ENCODE results near the gene LRIT1.

Gene LRIT1

DNA sequence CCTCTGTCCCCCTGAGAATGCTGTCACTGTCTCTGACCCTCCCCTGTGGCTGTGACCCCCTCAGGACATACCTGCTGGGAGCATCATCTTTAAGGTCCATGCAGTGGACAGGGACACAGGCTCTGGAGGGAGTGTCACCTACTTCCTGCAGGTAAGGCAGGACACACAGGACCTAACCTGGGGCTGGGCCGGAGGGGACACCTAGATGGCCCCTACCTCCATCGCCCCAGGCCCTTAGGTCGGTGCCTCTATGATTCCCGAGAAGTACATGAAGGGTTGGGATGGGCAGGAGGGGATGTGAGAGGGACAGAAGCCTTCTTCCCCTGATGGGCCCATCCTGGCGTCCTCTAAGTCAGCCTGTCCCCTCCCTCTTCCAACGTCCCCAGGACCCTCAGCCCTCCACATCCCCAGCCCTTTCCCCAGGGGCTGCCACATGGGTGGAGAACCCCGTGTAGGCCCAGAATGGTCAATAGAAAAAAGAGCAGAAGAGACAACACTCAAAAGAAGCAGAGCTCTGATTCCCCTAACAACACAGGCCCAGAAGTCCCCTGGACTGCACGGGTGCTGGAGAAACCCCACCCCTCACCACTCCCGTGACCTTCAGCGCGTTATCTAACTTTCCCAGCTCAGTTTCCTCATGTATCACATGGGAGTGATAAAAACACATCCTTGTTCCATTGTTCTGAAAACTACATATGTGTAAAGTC, 40.7 kb downstream of the LRIT1 start:
- intact Hi-C loops (cut with DNase I) = no loop called here
- no peak for DNase-seq

DNA sequence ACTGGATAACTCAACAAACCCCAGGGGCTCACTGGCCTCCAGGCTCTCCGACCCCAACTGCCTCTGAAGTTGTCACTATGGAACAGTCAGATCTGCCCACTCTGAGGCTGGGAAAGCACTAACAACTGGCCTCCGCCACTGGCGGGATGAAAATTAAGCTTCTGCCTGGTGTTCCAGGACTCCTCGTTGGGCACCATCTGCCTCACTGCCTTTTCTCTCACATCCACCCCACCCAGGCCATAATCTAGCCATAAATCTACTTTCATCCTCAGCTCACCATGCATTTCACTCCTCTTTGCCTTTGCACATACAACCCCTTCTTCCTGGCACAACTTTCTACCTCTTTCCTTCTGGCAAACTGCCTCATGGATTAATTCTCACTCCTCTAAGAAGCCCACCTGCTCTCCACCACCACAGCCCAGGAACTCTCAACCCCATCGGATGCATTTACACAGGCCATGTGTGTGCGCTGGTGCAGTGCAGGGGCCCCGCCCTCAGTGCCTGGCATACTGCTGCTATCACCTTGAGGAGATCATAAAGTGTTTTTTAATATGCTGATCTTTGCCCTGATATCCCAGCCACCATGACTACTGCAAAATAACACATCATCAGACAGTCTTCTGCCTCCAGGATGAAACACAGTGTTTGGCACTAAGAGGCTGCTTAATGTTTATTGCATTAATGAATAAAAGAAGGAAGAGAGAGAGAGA, 43.0 kb downstream of the LRIT1 start:
- intact Hi-C loops (cut with DNase I) = no loop called here
- no peak for DNase-seq

DNA sequence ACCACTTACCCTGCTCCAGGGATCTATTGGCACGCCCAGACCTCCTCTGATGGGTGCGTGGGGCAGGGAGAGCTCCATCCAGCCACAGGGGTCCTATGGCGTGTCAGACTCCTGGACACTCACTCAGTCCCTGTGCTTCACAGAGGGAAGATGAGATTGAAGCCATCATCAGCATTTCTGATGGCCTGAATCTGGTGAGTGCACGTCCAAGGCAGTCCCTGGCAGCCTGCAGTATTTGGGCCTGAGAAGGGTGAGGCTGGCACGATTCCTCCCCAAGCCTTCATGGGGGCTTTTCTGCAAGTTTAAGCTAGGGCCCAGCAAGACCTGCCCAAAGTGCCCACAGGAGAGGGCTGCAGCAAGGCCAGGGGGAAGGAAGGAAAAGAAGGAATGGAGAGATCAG, 43.7 kb downstream of the LRIT1 start:
- intact Hi-C loops (cut with DNase I) = no loop called here
- no peak for DNase-seq

DNA sequence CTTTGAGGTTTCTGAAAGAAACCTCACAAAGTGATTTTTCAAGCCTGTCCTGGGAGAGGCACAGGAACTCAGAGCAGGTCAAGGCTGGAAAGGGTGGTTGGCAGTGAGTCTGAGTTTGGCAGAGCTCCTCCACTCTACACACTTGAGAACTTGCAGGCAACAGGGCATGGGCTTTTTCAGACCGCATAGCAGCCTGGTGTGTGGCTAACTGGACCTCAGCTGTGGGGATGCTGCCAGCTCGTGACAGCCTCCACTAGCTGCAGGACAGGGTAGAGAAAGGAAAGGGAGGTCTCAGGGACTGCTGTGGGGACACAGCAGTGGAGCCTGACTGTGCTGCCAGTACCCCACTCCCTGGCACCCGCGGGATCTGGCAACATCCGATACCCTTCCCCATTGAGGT, 44.4 kb downstream of the LRIT1 start:
- peak in 9 of 42 donors; percentile 10 to 43 (median 31) for DNase-seq
- intact Hi-C loops (cut with DNase I) = no loop called here

DNA sequence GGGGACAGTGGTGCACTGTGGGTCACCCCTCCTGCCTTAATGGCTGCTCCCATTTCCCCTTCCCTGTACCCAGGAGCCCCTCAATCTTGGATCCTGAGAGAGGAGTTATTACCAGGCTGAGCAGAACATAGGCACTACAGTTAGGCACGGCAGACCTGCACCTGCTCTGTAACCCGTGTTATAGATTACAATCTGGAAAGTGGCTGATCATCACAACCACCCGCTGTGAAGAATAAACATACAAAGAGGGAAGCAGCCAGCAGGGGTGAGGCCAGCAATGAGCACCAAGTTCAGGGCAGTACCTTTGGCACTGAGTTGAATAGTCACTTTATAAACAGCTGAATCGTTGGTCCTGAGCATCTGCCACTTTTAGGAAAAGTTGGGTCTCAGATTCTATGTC, 45.3 kb downstream of the LRIT1 start:
- intact Hi-C loops (cut with DNase I) = no loop called here
- DNase-seq = no peak

DNA sequence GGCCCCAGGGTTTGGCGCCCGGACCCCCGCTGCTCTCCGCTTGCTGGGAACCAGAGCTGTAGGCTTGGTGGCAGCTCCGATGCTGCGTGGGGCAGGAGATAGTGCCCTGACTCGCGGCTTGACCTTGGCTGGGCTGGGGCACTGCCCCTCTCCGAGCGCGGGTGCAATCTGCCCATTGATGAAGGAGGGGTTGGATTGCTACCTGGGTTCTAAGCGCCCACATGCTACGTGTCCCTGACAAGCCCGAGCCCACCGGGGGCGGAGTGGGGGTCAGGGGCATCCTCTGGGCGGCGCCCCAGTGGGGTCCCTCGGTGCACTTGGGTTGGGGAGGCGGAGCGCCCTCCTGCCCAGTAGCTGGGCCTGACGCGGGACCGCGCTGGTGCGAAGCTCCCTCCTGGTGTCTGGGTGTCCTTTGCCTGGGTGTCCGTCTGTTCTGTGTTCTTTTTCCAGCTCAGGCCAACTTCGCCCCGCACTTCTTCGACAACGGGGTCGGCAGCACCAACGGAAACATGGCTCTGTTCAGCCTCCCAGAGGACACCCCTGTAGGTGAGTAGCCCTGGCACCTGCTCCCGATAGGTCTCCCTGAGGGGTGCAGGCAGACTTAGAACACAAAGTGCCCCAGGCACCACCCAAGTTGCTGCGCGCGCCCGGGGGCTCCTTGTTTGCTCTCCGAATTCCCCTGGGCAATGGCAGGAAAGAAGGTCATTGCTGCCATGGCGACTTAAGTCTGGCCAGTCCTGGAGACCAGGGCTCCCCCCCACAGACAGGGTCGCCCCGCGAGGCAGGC, 46.1 kb downstream of the LRIT1 start:
- intact Hi-C loops (cut with DNase I) = no loop called here
- no peak for DNase-seq

DNA sequence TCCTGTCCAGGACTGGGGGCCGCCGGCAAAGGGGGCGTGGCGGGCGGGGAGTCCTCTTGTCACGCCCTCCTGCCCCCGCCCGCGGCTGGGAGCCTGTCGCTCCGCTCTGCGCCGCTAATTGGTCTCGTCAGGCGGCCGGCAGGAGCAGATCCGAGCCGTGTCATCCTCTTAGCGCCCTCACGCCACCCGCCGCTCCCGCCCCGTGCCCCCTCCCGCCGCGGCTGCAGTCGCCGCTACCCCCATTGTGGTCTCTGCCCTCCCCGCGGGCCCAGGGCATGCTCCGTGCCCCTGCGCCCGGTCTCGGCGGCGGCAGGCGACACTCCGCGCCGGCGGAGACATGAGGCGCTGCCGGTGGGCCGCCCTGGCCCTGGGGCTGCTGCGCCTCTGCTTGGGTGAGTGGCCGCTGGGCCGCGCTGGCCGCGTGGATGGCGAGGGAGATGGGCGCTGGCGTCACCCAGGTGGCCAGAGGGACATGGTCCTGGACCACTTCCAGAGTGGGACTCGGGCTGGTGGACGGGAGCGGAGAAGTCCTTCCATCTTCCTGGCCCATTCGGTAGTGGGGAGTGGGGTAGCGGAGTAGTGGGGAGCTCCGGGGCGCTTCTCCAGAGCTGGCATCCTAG, 46.8 kb downstream of the LRIT1 start, which contains the start of gene CDHR1:
Gene CDHR1, plus strand, starts transcription at position 114 of the 620 bp plus-strand sequence. Its CDS starts 224 bp downstream, at position 338.
- intact Hi-C loops (cut with DNase I) = no loop called here
- peak in 40 of 42 donors; percentile 43 to 80 (median 62) for DNase-seq

DNA sequence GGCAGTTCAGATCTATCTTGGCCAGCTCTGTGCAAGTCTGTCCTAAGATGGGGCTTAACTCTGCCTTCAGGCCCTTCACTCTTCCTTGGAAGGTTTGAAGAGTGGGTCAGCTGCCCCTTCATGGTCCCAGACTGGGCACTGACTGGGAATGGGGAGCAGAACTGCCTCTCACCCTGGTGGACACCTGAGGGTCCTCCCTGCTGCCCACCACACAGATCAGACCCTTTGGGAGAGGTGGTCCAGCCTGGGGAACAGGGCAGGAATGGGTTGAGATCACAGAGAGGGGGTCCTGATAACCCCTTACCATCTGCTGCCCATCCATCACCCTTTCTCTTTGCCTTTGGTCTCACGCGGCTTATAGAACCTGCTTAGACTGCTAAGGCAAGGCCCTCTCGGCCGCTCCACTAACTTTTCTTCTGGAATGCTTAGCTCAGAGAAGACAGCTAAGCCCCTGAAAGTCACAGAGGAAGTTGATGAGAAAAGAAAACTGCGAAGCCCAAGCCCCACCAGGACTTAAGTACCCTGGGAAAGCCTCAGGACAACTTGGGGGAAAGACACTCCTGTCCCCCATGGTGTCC, 47.4 kb downstream of the LRIT1 start:
- no peak for DNase-seq
- intact Hi-C loops (cut with DNase I) = no loop called here

DNA sequence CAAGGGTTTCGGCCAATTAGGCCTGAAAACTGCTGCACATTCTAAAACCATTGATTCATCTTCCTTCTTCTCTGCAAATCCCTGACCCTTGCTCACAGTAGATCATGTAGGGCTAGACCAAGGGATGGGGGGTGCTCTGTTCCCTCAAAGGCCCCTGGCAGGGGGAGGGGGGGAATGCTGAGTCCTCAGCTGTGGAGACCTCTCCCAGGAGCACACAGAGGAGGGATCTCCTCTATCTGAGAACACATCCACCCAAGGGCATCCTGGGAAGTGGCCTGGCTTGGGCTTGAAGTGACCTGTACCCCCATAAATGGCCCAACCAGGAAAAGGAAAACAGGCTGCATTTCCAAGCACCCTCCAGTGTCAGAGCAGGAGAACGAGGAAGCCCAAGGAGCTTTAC, 48.0 kb downstream of the LRIT1 start:
- DNase-seq = no peak
- intact Hi-C loops (cut with DNase I) = no loop called here

DNA sequence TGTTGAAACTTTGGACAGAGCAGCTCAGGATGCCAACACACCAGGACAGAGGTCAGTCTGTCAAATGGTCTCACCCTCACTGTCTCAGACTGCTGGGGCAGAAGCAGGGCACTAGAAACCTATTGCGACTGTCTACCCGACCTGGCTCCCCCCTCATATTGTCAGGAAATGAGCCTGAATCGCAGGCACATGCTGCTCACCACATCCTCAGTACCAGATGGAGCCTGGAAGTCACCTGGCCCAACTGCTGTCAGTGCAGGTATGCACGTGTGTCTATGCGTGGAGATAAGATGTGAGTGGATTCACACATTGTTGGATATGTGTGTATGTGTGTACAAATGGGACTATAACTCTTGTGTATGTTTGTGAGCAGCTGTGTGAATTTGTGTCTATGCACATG, 50.2 kb downstream of the LRIT1 start:
- no peak for DNase-seq
- intact Hi-C loops (cut with DNase I) = no loop called here

DNA sequence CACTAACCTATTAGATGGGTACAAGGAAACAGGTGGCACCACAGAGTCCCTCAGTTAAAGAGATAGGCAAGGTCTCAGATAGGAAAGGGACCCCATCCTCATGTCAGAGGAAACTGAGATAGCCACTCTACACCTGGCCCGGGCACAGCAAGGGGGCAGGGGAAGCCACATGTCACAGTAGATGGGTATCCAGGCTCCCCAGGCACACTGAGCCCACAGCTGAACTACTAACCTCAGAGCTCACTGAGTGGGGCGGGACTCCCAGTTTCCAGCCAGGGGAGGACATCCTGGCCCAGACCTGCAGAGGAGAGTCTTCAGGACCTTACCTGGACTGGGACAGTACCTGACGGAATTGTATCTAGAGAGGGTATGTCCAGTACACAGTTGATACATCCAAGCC, 50.7 kb downstream of the LRIT1 start:
- intact Hi-C loops (cut with DNase I) = no loop called here

DNA sequence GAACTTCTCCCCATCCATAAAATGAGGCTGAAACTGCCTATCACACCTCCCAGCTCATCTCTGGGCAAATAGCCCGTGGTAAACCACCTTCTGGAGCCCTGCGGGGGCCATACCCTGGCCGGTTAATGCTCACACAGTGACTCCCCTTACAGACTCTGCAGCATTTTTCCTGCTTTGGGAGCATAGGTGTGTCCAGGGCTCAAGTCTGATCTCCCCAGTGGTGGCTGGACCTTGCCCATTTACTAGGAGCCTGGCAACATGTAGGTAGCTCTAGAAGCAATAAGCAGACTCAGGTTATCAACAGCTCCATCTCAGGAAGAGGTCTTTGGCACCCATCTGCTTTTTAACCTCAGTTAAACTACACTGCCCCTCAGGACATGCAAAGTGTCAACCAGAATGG, 52.5 kb downstream of the LRIT1 start:
- intact Hi-C loops (cut with DNase I) = no loop called here
- no peak for DNase-seq

More for the DNA sequence above, 50.7 kb downstream of the LRIT1 start:
- no peak for DNase-seq

DNA sequence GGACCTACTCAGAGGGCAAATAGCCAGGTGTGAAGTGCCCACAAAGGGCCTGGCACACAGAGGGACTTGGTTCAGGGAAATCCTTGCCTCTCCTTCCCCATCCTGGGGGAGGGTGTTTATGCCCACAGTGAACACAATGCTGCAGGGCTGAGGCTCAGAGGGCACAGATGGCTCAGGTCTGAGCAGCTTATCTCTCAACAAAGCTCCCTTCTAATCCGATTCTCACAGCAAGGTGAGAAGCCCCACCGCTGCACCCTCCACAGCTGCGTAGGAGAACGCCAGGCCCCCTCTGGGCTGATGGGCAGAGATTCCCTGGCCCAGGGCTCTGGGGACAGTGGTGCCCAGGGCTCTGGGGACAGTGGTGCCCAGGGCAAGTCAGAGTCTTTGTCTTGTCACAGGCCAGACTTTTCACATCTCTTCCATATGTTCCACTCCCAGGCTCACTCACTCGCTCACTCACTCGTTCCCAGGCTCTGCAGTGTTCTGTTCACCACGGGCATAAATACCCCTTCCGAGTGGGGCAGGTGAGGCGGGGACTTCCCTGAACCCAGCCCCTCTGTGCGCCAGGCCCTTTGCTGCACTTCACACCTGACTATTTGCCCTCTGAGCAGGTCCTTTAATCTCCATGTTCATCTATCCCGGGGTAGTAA, 55.7 kb downstream of the LRIT1 start:
- intact Hi-C loops (cut with DNase I) = no loop called here
- DNase-seq = no peak

DNA sequence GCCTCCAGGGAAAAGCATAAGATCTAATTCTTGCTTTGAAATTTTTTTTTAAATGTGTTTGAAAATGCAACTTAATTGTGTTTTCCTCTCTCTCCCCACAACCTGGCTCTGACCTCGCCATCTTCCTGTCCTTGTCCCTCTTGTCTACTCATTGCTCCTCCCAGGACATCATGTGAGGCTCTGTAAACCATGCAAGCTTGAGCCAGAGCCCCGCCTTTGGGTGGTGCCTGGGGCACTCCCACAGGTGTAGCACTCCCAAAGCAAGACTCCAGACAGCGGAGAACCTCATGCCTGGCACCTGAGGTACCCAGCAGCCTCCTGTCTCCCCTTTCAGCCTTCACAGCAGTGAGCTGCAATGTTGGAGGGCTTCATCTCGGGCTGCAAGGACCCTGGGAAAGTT, 56.8 kb downstream of the LRIT1 start:
- intact Hi-C loops (cut with DNase I) = no loop called here
- no peak for DNase-seq

DNA sequence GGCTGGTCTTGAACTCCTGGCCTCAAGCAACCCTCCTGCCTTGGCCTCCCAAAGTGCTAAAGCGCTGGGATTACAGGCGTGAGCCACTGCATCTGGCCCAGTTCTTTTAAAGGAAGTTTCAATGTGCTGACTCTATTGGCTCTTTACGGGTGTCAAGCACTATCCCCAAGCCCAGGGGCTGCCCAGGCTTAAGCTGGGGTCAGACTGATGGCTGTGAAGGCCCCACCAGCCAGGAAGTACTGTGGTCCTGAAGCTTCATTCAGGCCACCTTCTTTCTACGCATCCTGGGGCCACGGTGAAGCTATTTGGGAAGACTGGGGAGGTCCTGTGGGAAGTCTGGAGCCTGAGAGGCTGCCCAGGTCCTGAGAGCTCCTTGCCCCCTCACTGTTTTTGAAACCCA, 59.7 kb downstream of the LRIT1 start:
- intact Hi-C loops (cut with DNase I) = no loop called here
- no peak for DNase-seq

All from head of caudate nucleus (tissue), 42 donors.